SKM-1 (cell line): ENCODE measurements around the gene PDE3B.

Source experiments
- DNase-seq: peaks from one replicate; lab custom pipeline; 2025; ENCODE audit not compliant: unreplicated experiment; lab: John Stamatoyannopoulos, UW

Gene PDE3B

DNA sequence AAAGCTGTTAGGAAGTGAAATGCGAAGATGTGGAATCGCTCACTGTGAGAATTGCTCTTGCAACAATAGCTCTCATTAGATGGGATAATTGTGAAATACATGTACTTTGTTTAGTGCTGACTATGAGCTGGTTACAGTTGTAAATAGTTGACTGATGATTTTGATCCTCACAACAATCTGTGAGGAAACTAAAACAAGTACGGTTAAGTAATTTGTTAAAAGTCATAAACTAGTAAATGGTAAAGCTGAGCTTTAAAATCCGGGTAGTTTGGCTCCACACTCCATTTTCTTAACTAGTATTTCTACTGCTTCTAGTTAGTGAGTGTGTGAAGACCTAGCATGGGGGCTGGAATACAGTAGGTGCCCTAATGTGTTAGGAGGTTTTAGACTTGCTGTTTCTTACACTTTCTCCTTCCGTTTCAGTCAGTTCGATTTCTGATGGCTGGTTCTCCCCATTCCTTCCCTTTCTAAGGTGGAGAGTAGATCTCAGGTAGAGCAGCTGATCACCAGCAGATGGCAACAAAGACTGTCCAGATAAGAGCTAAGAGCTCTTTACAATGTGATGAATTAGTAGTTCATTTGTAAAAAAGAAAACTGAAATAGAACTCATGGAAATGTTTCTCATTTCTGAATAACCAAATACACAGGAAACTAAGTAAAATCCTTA is 264.7 kb downstream of the PDE3B start:
- DNase-seq = peak; percentile 29

DNA sequence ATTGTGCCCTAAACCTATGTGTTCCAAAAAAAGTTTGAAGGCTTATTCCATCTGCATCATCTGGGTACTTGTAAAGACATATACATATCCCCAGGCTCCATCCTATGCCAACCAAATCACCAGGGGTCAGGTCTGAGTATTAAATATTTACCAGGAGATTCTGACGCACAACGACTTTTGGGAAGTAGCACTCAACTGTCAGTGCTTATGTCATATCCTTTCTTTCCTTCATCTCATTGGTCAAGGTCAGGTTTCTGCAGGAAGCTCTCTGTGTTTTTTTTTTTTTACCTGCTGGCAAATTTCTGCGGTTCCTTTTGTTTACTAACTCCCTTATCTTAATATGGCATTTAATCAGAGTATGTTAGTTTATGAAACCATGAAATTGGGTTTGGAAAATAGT is 270.9 kb downstream of the PDE3B start:
- no peak for DNase-seq

DNA sequence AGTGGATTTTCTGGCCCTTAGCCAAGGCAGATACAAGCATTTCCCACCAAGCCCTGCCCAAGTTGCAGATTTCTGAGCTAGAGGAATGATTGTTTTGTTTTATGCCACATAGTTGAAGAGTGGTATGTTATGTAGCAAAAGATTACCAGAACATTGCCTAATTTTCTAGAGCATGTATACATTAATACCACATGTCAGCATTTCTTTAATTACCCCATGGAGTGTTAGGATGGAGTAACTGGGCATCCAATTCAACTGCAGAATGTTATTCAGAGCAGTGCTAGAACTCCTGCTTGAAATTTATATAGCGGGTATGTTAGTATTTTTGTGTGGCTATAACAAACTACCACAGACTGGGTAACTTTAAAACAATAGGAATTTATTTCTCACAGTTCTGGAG is 272.8 kb downstream of the PDE3B start:
- no peak for DNase-seq
